Karpas-422 (cell line): ENCODE measurements around the gene RNF166. TPM values are rescaled to one million over a fixed set of nuclear protein-coding genes. Genes with fewer than 3 reads are reported as not detected.
A peak's percentile ranks its signal among the peaks of the same experiment; 100 is the strongest.

Experiments
- DNase-seq: peaks from one replicate; pipeline ENCODE4 v3.0.0-alpha.2; 2015
- H2AFZ ChIP-seq: fragments of 200-600 bp; sonication (generic); 2 replicates; pipeline ENCODE4 v1.6.1; 2014; ENCODE audit warnings: antibody characterized with exemption, low read length, mixed read lengths
- H3K27ac ChIP-seq: fragments of 200-600 bp; sonication (generic); 2 replicates; pipeline ENCODE4 v1.5.1; 2014; ENCODE audit warnings: mild to moderate bottlenecking, low read length, moderate library complexity
- H3K27me3 ChIP-seq: fragments of 200-600 bp; sonication (generic); 2 replicates; pipeline ENCODE4 v1.6.1; 2014; ENCODE audit warnings: low read length, mixed read lengths
- H3K36me3 ChIP-seq: fragments of 200-600 bp; sonication (generic); 2 replicates; pipeline ENCODE4 v1.6.1; 2014; ENCODE audit warnings: low read length, mixed read lengths; ENCODE audit not compliant: insufficient read depth
- H3K4me1 ChIP-seq: fragments of 200-600 bp; sonication (generic); 2 replicates; pipeline ENCODE4 v1.6.1; 2014; ENCODE audit warnings: mild to moderate bottlenecking, low read length, mixed read lengths
- H3K4me2 ChIP-seq: fragments of 200-600 bp; sonication (generic); 2 replicates; pipeline ENCODE4 v1.6.1; 2014; ENCODE audit warnings: low read length, low read depth, mild to moderate bottlenecking; ENCODE audit not compliant: poor library complexity, severe bottlenecking
- H3K4me3 ChIP-seq: fragments of 200-600 bp; sonication (generic); 2 replicates; pipeline ENCODE4 v1.5.1; 2014; ENCODE audit warnings: mild to moderate bottlenecking, antibody characterized with exemption, low read length, mixed read lengths
- H3K79me2 ChIP-seq: fragments of 200-600 bp; sonication (generic); 2 replicates; pipeline ENCODE4 v1.6.1; 2014; ENCODE audit warnings: mild to moderate bottlenecking, low read length, mixed read lengths
- H3K9ac ChIP-seq: fragments of 200-600 bp; sonication (generic); 2 replicates; pipeline ENCODE4 v1.6.0; 2014; ENCODE audit warnings: low read length
- H3K9me2 ChIP-seq: fragments of 200-600 bp; sonication (generic), shearing (Covaris generic); replicated peaks from 2 replicates; pipeline ENCODE4 v1.6.0; 2014; ENCODE audit warnings: mild to moderate bottlenecking, low read length, moderate library complexity; ENCODE audit not compliant: insufficient read depth
- H3K9me3 ChIP-seq: fragments of 300-700, 200-600 bp; sonication (generic); 2 replicates; pipeline ENCODE4 v1.6.1; 2014; ENCODE audit warnings: low read length, mixed read lengths
- H4K20me1 ChIP-seq: fragments of 200-600 bp; sonication (generic); 2 replicates; pipeline ENCODE4 v1.6.1; 2014; ENCODE audit warnings: mild to moderate bottlenecking, antibody characterized with exemption, low read length, low read depth; ENCODE audit not compliant: insufficient read depth
- total RNA-seq: library from RNA; depleted of rRNA; stranded (reverse); fragments of >200 nt; shearing (Covaris generic); gene quantifications from 2 replicates; pipeline ENCODE4 v1.2.3, GENCODE V29; 2014; ENCODE audit warnings: low replicate concordance

The RNF166 gene
- total RNA-seq, 1 experiment from 2014 or later, result 16.9 TPM

DNA sequence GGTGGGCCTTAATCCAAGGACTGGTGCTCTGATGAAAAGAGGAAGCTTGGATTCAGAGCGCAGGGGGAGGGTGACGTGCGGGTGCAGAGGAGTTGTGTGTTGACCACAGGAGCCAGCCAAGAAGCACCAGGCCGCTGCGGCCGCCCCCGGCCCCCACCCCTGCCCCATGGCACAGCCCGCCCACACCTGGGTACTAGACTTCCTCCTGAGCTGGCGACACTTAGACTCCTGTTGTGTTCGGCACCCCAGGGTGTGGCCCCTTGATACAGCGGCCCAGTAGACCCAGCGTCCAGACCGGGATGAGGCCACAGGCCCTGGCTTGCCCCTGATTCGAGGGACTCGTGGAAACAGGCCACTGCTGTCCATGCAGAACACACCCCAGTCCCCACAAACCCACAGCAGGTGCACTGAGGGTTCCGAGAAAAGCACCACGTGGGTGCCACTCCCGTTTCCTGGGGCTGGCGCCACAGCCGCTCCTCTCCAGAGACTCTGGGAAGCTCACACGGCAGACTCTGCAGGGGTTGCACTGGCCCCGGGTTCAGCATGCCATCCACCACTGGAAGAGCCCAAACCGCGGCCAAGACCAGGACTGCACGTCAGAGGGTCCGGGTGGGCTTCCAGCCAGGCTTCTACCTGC, 14.2 kb downstream of the RNF166 start:
- Histone ChIP-seq H3K4me3 (no peak overlapping the region), H2AFZ (no peak overlapping the region), H4K20me1 (no peaks in the 10 kb centered on the region), H3K4me2 (no peak overlapping the region), H3K4me1 (no peaks in the 10 kb centered on the region), H3K27me3 (no peaks in the 10 kb centered on the region), H3K79me2 (no peaks in the 10 kb centered on the region), H3K27ac (no peak overlapping the region), H3K9ac (no peak overlapping the region), H3K9me3 (no peaks in the 10 kb centered on the region), H3K36me3 (no peaks in the 10 kb centered on the region), H3K9me2 (no peaks in the 10 kb centered on the region)
- DNase-seq, result peak; percentile 50

DNA sequence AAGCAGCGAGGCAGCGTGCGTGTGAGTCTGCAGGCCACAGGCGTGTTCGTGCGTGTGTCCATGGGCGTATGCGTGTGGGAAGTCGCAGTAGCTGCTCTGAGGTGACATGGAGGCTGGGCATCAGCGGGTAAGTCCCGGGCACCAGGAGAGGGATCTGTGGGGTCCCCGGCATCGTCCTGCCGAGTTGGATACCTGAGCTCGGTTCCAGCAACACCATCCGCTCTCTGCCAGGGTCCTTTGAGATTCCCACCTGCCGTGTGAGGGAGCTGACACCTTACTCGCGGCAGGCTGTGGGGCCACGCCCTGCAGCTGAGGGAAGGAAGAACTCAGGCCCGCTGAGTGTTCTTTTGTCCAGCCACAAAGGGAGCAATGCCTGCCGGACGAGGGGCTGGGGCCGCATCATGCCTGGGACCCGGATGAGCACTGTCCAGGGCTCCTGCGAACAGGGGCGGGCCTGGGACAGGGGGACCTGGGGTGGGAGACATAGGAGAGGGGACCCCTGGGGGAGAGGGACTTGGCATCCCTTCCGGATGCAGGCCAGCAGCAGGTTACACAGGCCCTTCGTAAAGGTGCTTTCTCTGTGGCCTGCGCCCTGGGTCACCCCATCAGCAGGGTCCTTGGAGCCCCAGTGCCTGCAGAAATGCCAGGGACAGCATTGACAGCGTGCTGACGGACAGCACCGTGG, 14.9 kb downstream of the RNF166 start:
- peaks cover 5% of the 10 kb centered on the region for H3K4me1 ChIP-seq
- no peaks in the 10 kb centered on the region for H3K36me3 ChIP-seq
- H4K20me1 ChIP-seq, result no peaks in the 10 kb centered on the region
- no peak overlapping the region for H3K9ac ChIP-seq
- H3K9me3 ChIP-seq, result no peaks in the 10 kb centered on the region
- H3K4me3 ChIP-seq, result no peak overlapping the region
- H3K79me2 ChIP-seq, result no peaks in the 10 kb centered on the region
- H2AFZ ChIP-seq, result no peak overlapping the region
- no peak overlapping the region for H3K27ac ChIP-seq
- no peaks in the 10 kb centered on the region for H3K9me2 ChIP-seq
- H3K4me2 ChIP-seq, result no peak overlapping the region
- no peaks in the 10 kb centered on the region for H3K27me3 ChIP-seq
- DNase-seq, result no peak

DNA sequence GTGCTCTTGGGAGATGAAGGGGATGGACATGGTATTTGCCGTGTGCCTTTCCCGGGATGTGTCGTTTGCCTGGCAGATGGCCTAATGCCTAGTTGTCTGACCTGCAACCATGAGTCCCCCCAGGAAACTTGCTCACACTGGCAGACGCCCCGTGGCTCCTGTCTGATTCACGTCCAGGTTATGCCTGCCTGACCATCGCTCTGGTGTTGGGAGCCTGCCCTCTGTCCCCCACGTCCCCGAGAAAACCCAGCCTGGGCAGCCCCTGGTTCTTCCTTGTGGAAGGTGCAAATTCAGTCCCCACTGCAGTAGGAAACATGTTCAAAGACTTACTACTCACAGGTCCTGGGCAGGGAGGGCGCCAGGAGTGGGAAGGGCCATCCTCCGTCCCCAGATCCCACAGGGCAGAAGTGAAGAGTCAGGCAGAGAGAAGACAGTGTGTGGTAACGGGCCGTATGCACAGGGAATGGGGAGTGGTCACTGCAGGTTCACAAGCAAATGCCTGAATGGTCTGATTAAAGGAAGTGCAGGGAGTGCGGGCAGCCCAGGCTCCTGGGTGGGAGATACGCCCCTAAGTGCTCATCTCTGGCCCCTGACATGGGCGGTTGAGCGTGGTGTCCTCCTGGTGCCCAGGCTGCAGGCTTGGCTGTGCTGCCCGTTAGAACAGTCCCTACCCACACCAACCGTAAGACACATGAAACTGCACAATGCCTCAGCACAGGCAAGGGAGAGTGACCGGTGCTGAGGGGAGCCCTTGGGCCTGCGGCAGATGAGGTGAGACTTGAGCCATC, 15.7 kb downstream of the RNF166 start:
- H3K27me3 ChIP-seq, result no peaks in the 10 kb centered on the region
- peaks cover 12% of the 10 kb centered on the region for H3K4me1 ChIP-seq
- H4K20me1 ChIP-seq, result no peaks in the 10 kb centered on the region
- H3K4me2 ChIP-seq, result no peak overlapping the region
- H3K27ac ChIP-seq, result no peak overlapping the region
- H3K9me2 ChIP-seq, result no peaks in the 10 kb centered on the region
- no peaks in the 10 kb centered on the region for H3K79me2 ChIP-seq
- H3K36me3 ChIP-seq, result no peaks in the 10 kb centered on the region
- H2AFZ ChIP-seq, result no peak overlapping the region
- no peak overlapping the region for H3K4me3 ChIP-seq
- DNase-seq, result no peak
- no peaks in the 10 kb centered on the region for H3K9me3 ChIP-seq
- no peak overlapping the region for H3K9ac ChIP-seq

DNA sequence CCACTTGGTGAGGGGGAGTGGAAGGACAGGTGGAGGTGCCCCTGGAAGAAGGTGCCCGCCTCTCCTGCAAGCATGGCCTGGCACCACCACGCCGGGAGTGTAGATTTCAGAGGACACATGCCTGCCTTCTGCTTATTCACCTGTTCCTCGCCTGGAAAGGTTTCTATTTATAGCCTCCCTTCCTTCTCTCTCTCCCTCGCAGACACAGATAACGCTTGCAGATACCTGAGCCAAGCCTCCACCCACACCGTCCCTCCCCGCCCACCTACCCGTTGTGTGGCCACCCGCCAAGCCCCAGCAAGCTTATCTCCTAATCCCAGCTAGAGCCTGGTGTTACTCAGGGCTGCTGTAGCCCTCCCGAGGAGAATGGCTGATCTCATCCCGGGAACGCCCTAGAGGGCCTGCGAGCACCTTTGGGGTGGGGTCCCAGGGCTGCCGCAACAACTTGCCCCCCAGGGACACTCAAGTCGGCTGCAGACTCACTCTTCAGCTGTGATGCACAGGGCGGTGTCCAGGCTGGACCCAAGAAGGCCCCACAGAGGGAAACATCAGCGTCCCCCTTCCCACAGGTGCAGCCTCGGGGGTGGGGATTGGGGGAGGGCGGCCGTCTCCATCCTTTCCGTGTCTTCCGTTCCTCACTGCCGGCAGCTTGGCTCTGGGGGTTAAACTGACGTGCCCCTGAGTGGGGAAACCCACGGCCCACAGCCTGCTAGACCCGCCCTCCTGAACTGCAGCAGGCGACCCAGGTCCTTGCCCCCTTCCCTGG, 18.0 kb downstream of the RNF166 start:
- no peaks in the 10 kb centered on the region for H3K9me3 ChIP-seq
- no peak overlapping the region for H3K9ac ChIP-seq
- H3K4me2 ChIP-seq, result no peak overlapping the region
- no peak overlapping the region for H2AFZ ChIP-seq
- no peak overlapping the region for H3K4me3 ChIP-seq
- no peak for DNase-seq
- no peaks in the 10 kb centered on the region for H3K36me3 ChIP-seq
- peaks cover 26% of the 10 kb centered on the region for H3K4me1 ChIP-seq
- H3K27me3 ChIP-seq, result no peaks in the 10 kb centered on the region
- no peaks in the 10 kb centered on the region for H3K9me2 ChIP-seq
- H3K27ac ChIP-seq, result no peak overlapping the region
- H3K79me2 ChIP-seq, result no peaks in the 10 kb centered on the region
- no peaks in the 10 kb centered on the region for H4K20me1 ChIP-seq

DNA sequence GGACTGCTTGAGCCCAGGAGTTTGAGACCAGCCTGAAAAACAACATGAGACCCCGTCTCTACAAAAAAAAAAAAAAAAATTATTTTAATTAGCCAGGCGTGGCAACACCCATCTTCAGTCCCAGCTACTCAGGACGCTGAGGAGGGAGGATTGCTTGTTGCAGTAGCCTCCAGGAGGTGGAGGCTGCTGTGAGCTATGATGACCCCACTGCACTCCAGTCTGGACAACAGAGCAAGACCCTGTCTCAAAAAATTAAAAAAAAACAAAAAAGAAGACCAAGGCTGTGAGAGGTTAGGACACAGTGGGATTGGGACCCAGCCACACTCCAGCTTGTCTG, 18.6 kb downstream of the RNF166 start:
- H3K27me3 ChIP-seq, result no peaks in the 10 kb centered on the region
- no peaks in the 10 kb centered on the region for H4K20me1 ChIP-seq
- H3K4me3 ChIP-seq, result no peak overlapping the region
- no peaks in the 10 kb centered on the region for H3K9me2 ChIP-seq
- H3K4me2 ChIP-seq, result no peak overlapping the region
- no peak for DNase-seq
- no peaks in the 10 kb centered on the region for H3K9me3 ChIP-seq
- H3K9ac ChIP-seq, result no peak overlapping the region
- H2AFZ ChIP-seq, result no peak overlapping the region
- H3K27ac ChIP-seq, result no peak overlapping the region
- H3K79me2 ChIP-seq, result no peaks in the 10 kb centered on the region
- no peaks in the 10 kb centered on the region for H3K36me3 ChIP-seq
- peaks cover 26% of the 10 kb centered on the region for H3K4me1 ChIP-seq

DNA sequence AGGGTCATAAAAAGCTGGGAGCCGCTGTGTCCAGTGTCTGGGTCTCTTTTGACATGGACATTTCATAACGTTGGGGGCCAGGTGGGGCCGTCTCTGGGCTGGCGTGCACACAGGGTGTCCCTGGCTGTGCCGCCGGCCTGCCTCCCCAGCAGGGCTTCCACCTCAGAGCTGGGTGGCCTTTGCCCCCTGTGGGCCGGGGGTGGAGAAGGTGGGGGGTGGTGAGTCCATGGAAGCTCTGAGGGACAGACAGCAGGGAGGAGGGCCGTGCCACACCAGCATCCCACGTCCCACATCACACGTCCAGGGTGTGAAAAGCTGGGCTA, 19.0 kb downstream of the RNF166 start:
- Histone ChIP-seq H3K4me1 (peaks cover 30% of the 10 kb centered on the region), H3K9me2 (no peaks in the 10 kb centered on the region), H3K9me3 (no peaks in the 10 kb centered on the region), H3K4me2 (no peak overlapping the region), H2AFZ (no peak overlapping the region), H3K79me2 (no peaks in the 10 kb centered on the region), H3K36me3 (no peaks in the 10 kb centered on the region), H3K27ac (no peak overlapping the region), H3K4me3 (no peak overlapping the region), H3K9ac (no peak overlapping the region), H3K27me3 (no peaks in the 10 kb centered on the region), H4K20me1 (no peaks in the 10 kb centered on the region)
- DNase-seq, result no peak

DNA sequence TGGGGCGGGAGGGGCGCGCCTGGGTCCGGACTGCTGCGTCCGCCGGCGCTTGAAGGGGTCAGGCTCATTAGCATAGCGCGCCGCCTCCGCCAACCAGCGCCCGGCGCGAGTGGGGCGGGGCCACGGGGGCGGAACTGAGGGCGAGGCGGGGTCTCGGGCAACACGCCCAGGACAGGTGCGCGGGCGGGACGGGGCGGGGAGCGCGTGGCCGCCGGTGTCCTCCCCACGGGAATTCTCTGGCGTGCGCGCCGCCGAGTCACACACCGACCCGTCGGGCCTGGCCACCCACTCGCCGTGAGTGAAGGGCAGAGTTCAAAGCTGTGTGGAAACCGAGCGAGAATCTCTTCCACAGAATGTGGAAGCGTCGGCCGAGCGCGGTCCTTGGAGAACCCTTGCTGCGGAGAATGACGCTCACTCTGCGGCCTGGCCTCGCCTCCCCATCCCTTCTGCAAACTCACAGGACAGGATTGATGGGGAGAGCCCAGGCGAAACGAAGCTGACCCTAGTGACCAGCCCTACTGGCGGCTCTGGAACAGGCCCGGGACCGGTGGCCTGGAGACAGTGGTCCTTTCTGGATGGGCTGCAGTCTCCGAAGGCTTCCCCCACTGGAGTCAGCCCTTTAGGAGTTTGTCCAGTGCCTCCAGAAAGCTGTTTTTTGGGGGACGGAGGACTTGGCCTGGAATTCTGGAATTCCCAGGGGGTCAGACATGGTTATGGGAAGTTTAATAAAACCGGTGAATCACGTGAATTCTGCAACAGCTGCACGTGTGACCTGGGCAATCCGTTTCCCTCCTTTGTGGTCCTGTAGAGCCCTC, 19.6 kb downstream of the RNF166 start, which contains the start of gene SNAI3:
SNAI3 (minus strand) TSS at position 69 of the 815 bp plus-strand sequence. CDS start 101 bp downstream, outside the sequence.
- Histone ChIP-seq H3K27ac (no peak within 1 kb of the TSS), H3K27me3 (no peaks in the 10 kb centered on the region), H4K20me1 (no peaks in the 10 kb centered on the region), H3K4me2 (peak within 1 kb of the TSS; percentile 98), H3K36me3 (no peaks in the 10 kb centered on the region), H3K79me2 (no peaks in the 10 kb centered on the region), H2AFZ (no peak within 1 kb of the TSS), H3K9ac (peak within 1 kb of the TSS; percentile 67), H3K9me2 (no peaks in the 10 kb centered on the region), H3K4me1 (peaks cover 36% of the 10 kb centered on the region), H3K4me3 (peak within 1 kb of the TSS; percentile 78), H3K9me3 (no peaks in the 10 kb centered on the region)
- peak; percentile 94 for DNase-seq
